Thyroid gland (tissue), 4 donors: ENCODE results near the gene FEN1.

ENCODE experiments used
- POLR2A ChIP-seq, 2 donors: fragments of 450-650 bp; IDR thresholded peaks; one replicate each; pipeline ENCODE4 v1.6.1; 2017; ENCODE audit warnings: antibody characterized with exemption in 2 of 2, mild to moderate bottlenecking in 2 of 2, moderate library complexity in 1 of 2
- TF ChIP-seq, protein P1 (sequence below), 6 experiments: fragments of 200-600 bp in 3 of 6; fragments of 450-650 bp in 3 of 6; sonication (generic) in 3 of 6; IDR thresholded peaks; one replicate each; pipeline ENCODE4 v1.5.1; 2016 to 2019; ENCODE audit warnings: antibody characterized with exemption in 6 of 6, mild to moderate bottlenecking in 2 of 6, inconsistent platforms in 1 of 6, moderate library complexity in 1 of 6

DNA sequence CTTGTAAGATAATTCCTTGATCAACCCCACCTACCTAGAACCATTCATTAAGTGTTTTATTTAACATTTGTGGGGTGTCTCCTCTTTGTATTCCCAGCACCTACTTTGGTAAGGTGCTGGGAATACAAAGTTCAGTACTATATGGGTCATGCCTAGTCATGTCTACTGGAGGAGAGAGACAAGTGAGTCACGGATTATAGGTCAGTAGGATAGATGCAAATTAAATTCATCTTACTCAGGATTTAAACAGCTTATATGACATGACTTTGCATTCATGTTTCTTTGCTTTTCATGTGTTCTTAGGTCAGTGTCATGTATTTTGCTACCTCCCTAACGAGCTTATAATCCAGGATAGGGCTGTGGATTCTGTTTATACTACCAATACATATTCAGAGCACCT is 27.5 kb downstream of the FEN1 start:
- TF ChIP-seq, protein P1, sequence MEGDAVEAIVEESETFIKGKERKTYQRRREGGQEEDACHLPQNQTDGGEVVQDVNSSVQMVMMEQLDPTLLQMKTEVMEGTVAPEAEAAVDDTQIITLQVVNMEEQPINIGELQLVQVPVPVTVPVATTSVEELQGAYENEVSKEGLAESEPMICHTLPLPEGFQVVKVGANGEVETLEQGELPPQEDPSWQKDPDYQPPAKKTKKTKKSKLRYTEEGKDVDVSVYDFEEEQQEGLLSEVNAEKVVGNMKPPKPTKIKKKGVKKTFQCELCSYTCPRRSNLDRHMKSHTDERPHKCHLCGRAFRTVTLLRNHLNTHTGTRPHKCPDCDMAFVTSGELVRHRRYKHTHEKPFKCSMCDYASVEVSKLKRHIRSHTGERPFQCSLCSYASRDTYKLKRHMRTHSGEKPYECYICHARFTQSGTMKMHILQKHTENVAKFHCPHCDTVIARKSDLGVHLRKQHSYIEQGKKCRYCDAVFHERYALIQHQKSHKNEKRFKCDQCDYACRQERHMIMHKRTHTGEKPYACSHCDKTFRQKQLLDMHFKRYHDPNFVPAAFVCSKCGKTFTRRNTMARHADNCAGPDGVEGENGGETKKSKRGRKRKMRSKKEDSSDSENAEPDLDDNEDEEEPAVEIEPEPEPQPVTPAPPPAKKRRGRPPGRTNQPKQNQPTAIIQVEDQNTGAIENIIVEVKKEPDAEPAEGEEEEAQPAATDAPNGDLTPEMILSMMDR (IDR thresholded peaks at IDR 0.05) = no peak
- TF ChIP-seq POLR2A (IDR thresholded peaks at IDR 0.05) = no peak
